Thyroid gland (tissue), 4 donors: ENCODE results near the gene BTBD1.
A peak's percentile ranks its signal among the peaks of the same experiment; 100 is the strongest.

Experiments
- POLR2A ChIP-seq, 2 donors: fragments of 450-650 bp; IDR thresholded peaks; one replicate each; pipeline ENCODE4 v1.6.1; 2017; ENCODE audit warnings: antibody characterized with exemption in 2 of 2, mild to moderate bottlenecking in 2 of 2, moderate library complexity in 1 of 2
- TF ChIP-seq, protein P1 (sequence below), 6 experiments: fragments of 200-600 bp in 3 of 6; fragments of 450-650 bp in 3 of 6; sonication (generic) in 3 of 6; IDR thresholded peaks; one replicate each; pipeline ENCODE4 v1.5.1; 2016 to 2019; ENCODE audit warnings: antibody characterized with exemption in 6 of 6, mild to moderate bottlenecking in 2 of 6, inconsistent platforms in 1 of 6, moderate library complexity in 1 of 6

DNA sequence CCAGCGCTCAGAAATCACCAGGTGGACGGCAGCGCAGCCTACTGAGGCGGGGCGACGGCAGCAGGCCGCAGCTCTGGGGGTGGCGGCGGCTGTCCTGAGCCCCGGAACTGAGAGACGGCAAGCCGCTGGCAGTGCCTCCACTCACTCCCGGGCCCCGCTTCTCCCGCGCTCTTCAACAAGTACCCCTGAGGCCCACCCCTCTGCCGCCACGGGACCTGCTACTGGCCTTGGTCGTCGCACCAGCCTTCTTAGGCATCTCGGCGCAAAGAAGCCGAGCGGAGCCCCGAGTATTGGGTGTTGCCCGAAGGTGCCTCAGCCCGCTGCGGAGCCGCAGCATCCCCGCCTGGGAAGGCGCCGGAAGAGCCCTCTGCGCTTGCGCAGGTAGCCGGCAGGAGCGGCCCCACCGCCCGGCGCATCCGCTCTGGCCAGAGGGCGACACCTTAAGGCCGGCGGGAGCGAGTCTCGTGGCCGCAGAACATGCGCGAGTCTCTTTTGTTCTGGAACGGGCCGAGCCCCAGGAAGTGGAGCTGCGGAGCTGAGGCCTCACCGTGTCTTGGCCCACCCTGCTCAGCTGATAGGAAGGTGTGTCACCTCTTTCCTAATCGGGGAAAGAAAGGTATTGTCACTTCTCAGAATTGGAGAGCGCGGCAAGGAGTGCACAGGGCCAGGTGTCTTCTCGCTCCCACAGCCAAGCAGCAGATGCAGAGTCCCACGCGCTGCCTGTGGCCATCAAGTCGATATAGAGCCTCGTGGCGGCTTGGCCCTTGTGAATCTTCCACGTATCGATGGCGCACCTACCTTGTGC, 55.6 kb downstream of the BTBD1 start, which contains the start of gene C15orf40:
- TF ChIP-seq POLR2A (IDR thresholded peaks at IDR 0.05), result peak in 1 of 2 donors; percentile 85
- TF ChIP-seq, protein P1, sequence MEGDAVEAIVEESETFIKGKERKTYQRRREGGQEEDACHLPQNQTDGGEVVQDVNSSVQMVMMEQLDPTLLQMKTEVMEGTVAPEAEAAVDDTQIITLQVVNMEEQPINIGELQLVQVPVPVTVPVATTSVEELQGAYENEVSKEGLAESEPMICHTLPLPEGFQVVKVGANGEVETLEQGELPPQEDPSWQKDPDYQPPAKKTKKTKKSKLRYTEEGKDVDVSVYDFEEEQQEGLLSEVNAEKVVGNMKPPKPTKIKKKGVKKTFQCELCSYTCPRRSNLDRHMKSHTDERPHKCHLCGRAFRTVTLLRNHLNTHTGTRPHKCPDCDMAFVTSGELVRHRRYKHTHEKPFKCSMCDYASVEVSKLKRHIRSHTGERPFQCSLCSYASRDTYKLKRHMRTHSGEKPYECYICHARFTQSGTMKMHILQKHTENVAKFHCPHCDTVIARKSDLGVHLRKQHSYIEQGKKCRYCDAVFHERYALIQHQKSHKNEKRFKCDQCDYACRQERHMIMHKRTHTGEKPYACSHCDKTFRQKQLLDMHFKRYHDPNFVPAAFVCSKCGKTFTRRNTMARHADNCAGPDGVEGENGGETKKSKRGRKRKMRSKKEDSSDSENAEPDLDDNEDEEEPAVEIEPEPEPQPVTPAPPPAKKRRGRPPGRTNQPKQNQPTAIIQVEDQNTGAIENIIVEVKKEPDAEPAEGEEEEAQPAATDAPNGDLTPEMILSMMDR (IDR thresholded peaks at IDR 0.05), result peak in 5 of 6 experiments; percentile 37 to 91 (median 69)
